ENCODE results near the gene NDUFAF8.

DNA sequence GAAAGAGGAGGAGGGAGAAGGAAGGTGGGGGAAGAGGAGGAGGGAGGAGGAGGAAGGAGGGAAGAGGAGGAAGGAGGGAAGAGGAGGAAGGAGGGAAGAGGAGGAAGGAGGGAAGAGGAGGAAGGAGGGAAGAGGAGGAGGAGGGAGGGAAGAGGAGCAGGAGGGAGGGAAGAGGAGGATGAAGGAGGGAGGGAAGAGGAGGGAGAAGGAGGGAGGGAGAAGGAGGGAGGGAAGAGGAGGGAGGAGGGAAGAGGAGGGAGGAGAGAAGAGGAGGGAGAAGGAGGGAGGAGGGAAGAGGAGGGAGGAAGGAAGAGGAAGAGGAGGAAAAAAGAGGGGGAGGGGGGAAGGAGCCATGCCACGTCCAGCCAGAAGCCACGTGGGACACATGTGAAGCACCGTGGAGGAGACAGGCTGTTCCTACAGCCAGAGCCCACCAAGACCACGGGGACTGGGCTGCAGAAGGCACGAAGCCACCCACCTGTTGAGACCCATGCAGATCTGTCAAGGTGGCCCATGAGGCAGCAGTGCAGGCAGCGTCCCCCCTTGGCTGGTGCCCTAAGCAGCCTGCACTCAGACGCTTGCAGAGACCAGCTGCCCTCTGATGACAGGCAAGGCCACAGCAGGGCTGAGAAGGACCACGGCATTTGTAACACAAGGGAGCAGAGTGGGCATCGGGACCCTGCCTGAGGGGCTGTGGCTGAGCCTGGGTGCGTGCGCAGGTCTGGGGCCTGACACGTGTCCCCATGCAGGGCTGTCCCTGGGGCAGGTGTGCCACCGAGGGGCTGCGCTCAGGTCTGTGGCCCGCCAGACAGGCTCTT is 10.3 kb downstream of the NDUFAF8 start:
- no peak for TF ChIP-seq CTCF (IDR thresholded peaks at IDR 0.05)
- no peak for TF ChIP-seq POLR2A (IDR thresholded peaks at IDR 0.05)

Measured in uterus (tissue), 2 donors.